ENCODE results near the gene ZNF408. TPM values are rescaled to one million over a fixed set of nuclear protein-coding genes. Genes with fewer than 3 reads are reported as not detected.

The ZNF408 gene
- total RNA-seq, 2 experiments from 2014 or later: 9.2 to 9.7 TPM

DNA sequence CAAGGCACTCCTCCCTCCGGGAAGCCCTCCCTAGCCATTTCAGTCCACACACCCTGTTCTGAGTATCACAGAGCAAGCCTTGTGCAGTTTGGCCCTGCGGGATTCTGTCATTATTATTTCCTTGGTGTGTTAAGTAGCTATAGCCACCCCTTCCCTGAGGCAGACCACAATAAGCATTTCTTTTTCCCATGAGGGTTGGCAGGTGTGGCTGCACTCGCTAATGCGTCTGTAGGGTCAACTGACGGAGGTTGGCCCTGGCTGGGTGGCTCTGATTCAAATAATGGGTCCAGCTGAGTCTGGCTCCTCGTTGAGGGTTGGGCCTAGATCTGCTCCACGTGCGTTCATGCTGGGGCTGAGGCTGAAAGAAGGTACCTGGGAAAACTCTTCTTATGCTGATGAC is 23.3 kb downstream of the ZNF408 start:
- Mint-ChIP-seq H3K27me3 (no peaks in the 10 kb centered on the region), H3K9me3 (no peaks in the 10 kb centered on the region), H3K4me1 (ENCODE audit: low read depth) (no peaks in the 10 kb centered on the region), H3K36me3 (ENCODE audit: low read depth) (no peaks in the 10 kb centered on the region), H3K4me3 (no peak overlapping the region), H3K27ac (no peak overlapping the region)
- no peak for DNase-seq
- no peak for TF ChIP-seq CTCF (IDR thresholded peaks at IDR 0.05)
- CTCF ChIA-PET: no interaction called here
- no peak for ATAC-seq
- intact Hi-C loops (cut with micrococcal nuclease): no loop called here
- POLR2A ChIA-PET: no interaction called here

- ChIA-PET POLR2A (no interaction called here), CTCF (no interaction called here)
- Mint-ChIP-seq H3K9me3 (no peaks in the 10 kb centered on the region), H3K27ac (no peak overlapping the region), H3K4me3 (no peak overlapping the region), H3K27me3 (no peaks in the 10 kb centered on the region), H3K36me3 (ENCODE audit: low read depth) (no peaks in the 10 kb centered on the region), H3K4me1 (ENCODE audit: low read depth) (no peaks in the 10 kb centered on the region)
- no peak for DNase-seq
- TF ChIP-seq CTCF (IDR thresholded peaks at IDR 0.05): no peak
- ATAC-seq: no peak
- intact Hi-C loops (cut with micrococcal nuclease): no loop called here
These were observed 24.7 kb downstream of the ZNF408 start for GRCh38 chr11:46725338-46726205.

GRCh38 chr11:46726206-46726862 is 25.5 kb downstream of the ZNF408 start:
- no peak overlapping the region for H3K4me3 Mint-ChIP-seq
- no peaks in the 10 kb centered on the region for H3K9me3 Mint-ChIP-seq
- DNase-seq (no peak), ATAC-seq (no peak)
- no peak for TF ChIP-seq CTCF (IDR thresholded peaks at IDR 0.05)
- CTCF ChIA-PET: no interaction called here
- intact Hi-C loops (cut with micrococcal nuclease): no loop called here
- H3K36me3 Mint-ChIP-seq (ENCODE audit: low read depth): no peaks in the 10 kb centered on the region
- no peaks in the 10 kb centered on the region for H3K4me1 Mint-ChIP-seq (ENCODE audit: low read depth)
- H3K27me3 Mint-ChIP-seq: no peaks in the 10 kb centered on the region
- H3K27ac Mint-ChIP-seq: no peak overlapping the region
- POLR2A ChIA-PET: no interaction called here

DNA sequence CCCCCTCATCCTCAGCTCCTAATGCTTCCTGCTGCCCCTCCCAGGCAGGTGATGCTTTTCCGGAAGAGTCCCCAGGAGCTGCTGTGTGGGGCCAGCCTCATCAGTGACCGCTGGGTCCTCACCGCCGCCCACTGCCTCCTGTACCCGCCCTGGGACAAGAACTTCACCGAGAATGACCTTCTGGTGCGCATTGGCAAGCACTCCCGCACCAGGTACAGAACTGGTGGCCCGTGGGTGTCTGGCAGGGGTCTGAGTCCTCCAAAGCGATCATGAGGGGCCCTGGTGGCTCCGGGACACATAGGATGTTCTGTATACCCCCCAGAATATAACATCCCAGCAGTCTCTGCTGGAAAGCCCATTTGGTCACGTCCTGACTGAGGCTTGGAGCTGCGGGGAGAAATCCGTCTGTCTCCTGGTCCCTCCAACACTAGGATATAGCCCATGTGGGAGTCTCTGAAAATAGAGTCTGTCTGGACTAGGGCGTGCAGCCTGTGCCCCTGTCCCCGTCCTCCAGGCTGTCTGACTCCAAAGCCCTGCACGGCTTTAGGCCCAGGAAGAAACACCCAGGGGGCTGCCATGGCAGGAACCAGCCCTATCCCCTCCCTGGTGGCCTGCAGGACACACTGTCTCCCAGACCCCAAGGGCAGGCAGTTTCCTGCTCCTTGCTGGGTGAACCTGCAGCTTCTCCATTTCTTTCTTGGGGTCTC is 27.3 kb downstream of the ZNF408 start:
- intact Hi-C loops (cut with micrococcal nuclease): no loop called here
- Mint-ChIP-seq H3K4me3 (no peak overlapping the region), H3K27ac (no peak overlapping the region), H3K36me3 (ENCODE audit: low read depth) (no peaks in the 10 kb centered on the region), H3K4me1 (ENCODE audit: low read depth) (no peaks in the 10 kb centered on the region), H3K27me3 (no peaks in the 10 kb centered on the region), H3K9me3 (no peaks in the 10 kb centered on the region)
- CTCF ChIA-PET: no interaction called here
- POLR2A ChIA-PET: no interaction called here
- no peak for TF ChIP-seq CTCF (IDR thresholded peaks at IDR 0.05)
- no peak for ATAC-seq
- no peak for DNase-seq

- H3K36me3 Mint-ChIP-seq (ENCODE audit: low read depth): no peaks in the 10 kb centered on the region
- no peak for TF ChIP-seq CTCF (IDR thresholded peaks at IDR 0.05)
- DNase-seq: no peak
- no peaks in the 10 kb centered on the region for H3K9me3 Mint-ChIP-seq
- no peak overlapping the region for H3K4me3 Mint-ChIP-seq
- no peaks in the 10 kb centered on the region for H3K27me3 Mint-ChIP-seq
- no peak for ATAC-seq
- POLR2A ChIA-PET: no interaction called here
- no peaks in the 10 kb centered on the region for H3K4me1 Mint-ChIP-seq (ENCODE audit: low read depth)
- intact Hi-C loops (cut with micrococcal nuclease): no loop called here
- H3K27ac Mint-ChIP-seq: no peak overlapping the region
- CTCF ChIA-PET: no interaction called here
These were observed 27.8 kb downstream of the ZNF408 start for GRCh38 chr11:46728659-46729040.

All from activated CD8-positive, alpha-beta T cell treated with anti-CD3 and anti-CD28 coated beads for 36 hours (primary cell).